ENCODE measurements around the gene NOTO.

Gene NOTO

DNA sequence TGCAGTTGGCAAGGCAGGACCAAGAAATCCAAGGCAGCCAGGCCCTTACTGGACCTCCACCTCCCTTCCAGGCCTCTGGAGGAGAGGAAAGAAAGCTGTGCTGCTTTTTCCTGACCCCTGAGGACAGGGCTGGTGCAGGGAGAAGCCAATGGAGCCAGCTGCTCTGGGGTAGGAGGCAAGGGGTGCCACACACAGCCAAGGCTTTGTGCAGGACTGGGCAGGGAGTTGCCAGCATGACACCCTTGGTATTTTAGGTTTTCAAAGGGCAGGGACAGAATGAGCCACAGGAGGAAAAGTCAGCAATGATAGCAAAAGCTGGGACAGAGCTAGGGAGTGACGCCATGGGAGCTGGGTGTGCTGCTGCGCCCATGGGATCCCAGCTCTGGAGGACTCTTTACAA lies 54.6 kb downstream of the NOTO start:
- DNase-seq (ENCODE audit: low read depth in 1 of 2, low spot score in 1 of 2), result no peak

GRCh38 chr2:73257425-73258125 lies 55.2 kb downstream of the NOTO start:
- DNase-seq (ENCODE audit: low read depth in 1 of 2, low spot score in 1 of 2), result no peak

DNA sequence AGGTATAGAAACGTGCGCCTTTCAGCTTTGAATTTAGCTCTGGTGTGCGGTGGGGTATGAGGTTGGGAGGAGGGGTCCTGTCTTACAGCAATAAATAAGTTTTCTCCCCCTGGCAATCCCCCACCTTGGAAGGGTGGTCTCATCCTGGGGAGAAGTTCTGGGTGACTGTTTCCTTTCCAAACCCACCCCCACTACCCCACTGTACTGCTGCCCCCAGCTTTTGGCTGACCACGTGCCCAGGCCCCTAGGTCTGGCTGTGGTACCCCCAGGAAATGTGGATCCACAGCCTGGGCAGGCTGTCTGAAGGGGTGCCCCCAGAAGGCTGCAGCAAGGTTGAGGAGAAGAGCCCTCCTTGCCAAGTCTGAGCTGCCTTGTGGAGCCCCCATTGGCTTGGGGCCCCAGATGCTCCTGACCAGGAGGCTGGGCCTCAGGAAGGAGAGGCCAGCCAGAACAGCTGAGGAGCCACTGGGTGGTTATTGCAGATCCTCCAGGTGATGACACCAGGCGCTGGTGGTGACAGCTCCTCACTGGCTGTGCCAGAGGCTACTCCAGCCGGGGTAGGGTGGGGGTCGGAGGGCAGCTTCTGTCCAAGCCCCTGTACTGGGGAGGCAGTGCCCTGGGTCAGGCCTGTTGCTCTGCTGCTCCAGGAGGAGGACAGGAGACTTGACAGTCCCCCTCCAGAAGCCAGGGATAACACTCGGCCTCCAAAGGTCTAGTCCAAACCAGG lies 56.0 kb downstream of the NOTO start:
- no peak for DNase-seq (ENCODE audit: low read depth in 1 of 2, low spot score in 1 of 2)

DNA sequence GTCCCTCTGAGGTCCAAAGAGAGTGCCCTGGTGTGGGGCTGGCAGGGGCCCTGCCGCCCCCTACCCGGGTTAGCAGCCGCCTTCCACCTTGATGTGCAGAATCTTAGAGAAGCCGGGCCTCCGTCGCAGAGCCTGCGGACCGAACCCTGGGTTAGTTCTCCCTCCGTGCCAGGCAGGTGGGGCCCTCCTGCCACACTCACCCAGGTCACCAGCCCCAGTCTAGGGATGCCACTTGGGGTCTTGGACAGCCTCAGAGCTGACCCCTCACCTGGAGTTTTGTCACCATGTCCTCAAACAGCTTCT lies 56.5 kb downstream of the NOTO start:
- DNase-seq (ENCODE audit: low read depth in 1 of 2, low spot score in 1 of 2), result no peak

- no peak for DNase-seq (ENCODE audit: low read depth in 1 of 2, low spot score in 1 of 2)
These were observed 56.9 kb downstream of the NOTO start for GRCh38 chr2:73259276-73259675.

DNA sequence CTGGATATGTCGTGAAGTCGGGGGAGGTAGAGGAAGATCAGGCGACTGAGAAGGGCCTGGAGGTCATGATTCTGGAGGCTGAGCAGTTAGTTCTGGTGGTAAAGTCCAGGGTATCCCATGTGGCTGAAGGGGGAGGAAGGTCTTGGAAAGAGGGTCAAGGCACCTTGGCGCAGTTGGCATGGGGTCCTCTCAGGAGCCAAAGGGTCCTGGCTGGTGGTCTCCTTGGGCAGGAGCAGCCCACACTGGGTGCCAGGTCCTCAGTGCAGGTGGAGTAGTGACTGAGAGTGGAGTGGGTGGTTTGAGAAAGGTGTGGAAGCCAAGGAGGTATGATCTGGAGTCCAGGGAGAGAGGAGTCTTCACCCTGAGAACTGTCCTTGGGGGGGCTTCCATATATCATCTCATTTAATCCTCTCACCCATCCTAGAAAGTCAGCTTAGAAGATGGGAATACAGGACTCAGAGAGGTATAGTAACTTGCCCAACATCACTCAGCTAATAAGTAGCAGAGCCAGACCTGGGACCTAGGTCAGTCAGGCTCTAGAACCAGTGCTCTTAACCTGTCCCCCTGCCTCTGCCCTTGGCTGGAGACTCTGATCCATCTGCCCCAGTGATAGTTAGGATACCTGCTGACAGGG lies 57.4 kb downstream of the NOTO start:
- DNase-seq (ENCODE audit: low read depth in 1 of 2, low spot score in 1 of 2), result no peak

- no peak for DNase-seq (ENCODE audit: low read depth in 1 of 2, low spot score in 1 of 2)
These were observed 58.1 kb downstream of the NOTO start for GRCh38 chr2:73260338-73260984.

All from activated T-helper 1 cell treated with anti-CD3 and anti-CD28 coated beads, Interleukin-2, amount 50 U/mL, for 16 hours (primary cell).